ENCODE results near the gene EFCAB12.
A peak's percentile ranks its signal among the peaks of the same experiment; 100 is the strongest.
"Not testable (repeated sequence)": the region's sequence is repeated elsewhere in the genome, so short reads cannot be mapped to it uniquely, and the experiment has no call there.

Gene EFCAB12

DNA sequence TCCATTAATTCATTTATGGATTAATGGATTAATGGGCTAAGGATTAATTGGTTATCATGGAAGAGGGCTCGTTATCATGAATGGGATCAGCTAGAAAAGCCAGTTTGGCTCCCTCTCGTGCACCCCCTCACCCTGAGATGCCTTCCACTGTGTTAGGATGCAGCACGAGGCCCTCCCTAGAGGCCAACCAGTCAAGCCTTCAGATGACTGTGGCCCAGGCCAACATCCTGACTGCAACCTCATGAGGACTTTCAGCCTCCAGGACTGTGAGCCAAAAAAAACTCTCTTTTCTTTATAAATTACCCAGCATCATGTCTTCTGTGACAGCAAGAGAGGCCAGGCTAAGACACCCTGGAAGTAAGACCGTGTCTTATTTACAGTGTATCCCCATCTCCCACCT lies 9.0 kb downstream of the EFCAB12 start:
- no peak for DNase-seq (ENCODE audit: low read depth)

- no peak for DNase-seq (ENCODE audit: low read depth)
Observed at GRCh38 chr3:129418041-129418973, 10.1 kb downstream of the EFCAB12 start.

DNA sequence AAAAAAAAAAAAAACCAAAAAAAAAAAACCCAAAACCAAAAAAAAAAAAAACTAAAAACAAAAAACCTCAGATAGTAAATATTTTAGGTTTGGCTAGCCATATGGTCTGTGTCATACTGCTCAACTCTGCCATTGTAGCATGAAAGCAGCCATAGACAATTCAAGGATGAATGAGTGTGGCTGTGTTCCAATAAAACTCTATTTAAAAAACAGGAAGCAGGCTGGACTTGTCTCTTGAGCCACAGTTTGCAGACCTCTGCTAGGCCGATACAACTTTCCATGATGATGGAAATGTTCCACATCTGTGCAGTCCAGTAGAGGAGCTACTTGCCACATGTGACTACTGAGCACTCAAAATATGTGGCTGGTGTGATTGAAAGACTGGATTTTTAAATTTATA lies 11.1 kb downstream of the EFCAB12 start:
- DNase-seq (ENCODE audit: low read depth), result no peak

DNA sequence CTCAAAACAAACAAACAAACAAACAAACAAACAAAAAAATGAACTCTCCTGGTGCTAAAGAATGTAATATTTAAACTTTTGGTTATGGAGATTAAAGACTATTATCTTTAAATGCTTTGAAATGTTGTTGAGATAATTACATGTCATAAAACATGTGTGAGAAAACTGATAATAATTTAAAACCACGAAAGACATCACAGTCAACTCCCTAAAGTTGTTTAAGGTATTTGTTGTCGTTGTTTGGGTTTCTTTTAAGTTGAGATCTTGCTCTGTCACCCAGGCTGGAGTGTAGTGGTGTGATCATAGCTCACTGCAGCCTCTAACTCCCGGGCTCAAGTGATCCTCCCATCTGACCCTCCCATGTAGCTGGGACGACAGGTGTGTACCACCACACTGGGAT lies 12.0 kb downstream of the EFCAB12 start:
- no peak for DNase-seq (ENCODE audit: low read depth)

DNA sequence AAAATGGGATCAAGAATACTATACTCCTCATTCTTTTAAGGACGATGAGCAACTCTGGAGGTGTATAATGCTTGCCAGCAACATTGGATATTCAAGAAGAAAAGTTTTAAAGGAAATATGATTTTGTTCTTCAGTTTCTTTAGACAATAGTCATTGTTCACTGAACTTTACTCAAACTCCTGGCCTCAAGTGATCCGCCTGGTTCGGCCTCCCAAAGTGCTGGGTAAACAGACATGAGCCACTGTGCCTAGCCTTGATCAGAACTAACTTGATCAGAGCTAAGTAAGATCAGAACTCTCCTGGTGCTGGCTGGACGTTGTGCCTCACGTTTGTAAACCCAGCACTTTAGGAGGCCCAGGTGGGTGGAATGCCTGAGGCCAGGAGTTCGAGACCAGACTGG lies 12.6 kb downstream of the EFCAB12 start:
- no peak for DNase-seq (ENCODE audit: low read depth)

- no peak for DNase-seq (ENCODE audit: low read depth)
Observed at GRCh38 chr3:129415378-129415777, 13.1 kb downstream of the EFCAB12 start.

DNA sequence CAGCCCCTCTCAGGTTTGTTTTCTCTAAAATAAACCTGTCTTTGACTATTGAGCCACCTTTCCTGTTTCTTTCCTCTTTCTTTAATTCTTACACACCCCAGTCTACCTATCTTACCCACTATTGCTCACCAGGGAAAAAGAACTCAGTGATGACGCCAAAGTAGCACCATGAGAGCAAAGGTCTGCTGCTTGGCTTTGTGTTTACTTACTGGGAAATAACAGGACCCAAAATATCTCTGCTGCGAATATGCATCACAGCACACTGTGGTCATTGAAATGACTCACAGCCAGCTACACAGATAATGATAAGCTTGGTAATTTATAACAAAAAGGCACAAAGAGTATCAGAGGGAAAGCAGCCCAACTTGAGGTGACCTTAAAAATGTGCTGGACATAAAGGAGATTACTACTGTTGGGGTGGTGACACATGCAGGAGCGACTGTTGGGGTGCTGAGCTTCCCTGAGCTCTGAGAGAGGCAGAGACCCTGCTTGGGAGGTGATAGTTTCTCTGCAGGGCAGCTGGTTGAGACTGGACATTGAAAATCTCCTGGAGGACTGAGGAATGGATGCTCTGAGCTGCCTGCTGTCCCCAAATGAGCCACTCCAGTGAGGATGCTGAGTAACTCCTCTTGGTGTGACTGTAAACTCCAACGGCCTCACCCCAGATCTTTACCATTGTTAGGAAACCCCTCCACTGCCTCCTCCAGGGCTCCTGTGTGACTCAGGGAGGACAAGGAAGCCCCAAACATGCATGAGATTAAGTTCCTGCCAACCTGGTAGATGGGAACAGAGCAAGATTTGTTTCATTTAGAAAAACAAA lies 14.5 kb downstream of the EFCAB12 start:
- no peak for DNase-seq (ENCODE audit: low read depth)

DNA sequence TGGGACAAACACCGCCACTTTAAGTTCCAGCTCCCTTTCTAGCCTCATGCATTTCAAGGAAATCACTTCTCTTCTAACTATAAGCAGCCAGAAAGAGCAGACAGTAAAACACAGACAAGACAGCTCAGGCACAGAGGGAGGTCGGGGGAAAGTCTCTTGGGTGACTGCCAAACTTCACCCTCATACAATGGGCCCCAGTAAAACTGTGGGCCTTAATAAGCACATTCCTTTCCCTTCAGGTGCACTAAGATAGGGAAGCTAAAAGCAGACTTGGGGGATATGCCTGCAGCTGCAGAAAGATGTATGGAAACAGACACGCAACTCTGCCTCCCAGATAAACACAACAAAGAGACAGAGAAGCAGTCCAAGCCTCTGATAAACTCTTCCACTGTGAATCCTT lies 15.2 kb downstream of the EFCAB12 start:
- DNase-seq (ENCODE audit: low read depth), result not testable (repeated sequence)

DNA sequence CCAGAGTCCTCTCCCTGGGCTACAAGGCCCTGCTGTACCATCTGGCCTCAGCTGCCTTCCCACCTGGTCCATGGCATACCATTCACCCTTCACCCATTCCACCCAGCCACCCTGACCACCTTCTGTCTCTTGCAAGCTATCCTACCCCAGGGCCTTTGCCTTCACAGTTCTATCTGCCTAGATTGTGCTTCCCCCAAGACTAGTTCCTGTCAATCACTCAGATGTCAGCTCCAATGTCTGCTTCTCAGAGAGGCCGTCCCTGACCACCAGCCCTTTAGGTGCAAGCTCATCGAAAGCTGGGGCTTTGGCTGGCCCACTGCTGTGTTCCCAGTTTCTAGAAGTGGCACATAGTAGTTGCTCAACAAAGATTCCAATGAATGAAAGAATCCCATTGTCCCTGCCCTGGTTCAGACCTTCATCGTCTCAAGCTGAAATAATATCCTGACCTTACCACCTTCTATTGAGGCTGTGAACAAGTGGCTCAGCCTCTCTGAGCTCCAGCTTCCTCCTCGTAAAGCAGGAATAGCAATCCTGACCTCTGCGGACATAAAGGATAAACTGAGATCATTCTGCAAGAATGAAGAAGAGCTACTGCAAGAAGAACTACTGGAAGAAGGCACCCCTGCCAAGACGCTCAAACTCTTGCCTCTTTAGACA lies 15.8 kb downstream of the EFCAB12 start:
- no peak for DNase-seq (ENCODE audit: low read depth)

DNA sequence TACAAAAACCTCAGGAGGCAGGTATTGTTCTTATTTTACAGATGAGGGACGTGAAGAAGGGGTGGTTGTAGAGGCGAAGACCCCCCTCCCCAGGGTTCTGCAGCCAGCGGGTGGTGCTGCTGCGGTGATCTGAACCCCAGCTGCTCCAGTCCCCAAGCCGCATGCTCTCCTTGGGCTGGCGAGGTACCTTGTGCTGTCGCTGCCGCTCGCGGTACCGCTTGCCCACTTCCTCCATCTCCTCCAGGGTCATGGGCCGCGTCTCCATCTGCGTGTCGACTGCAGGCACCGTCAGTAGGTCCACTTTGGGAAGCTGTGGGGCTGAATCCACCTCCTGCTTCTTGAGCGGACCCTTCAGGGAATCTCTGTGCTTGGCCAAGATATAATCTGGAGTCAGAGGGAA lies 17.5 kb downstream of the EFCAB12 start:
- no peak for DNase-seq (ENCODE audit: low read depth)

GRCh38 chr3:129409541-129409940 lies 18.9 kb downstream of the EFCAB12 start:
- DNase-seq (ENCODE audit: low read depth), result no peak

DNA sequence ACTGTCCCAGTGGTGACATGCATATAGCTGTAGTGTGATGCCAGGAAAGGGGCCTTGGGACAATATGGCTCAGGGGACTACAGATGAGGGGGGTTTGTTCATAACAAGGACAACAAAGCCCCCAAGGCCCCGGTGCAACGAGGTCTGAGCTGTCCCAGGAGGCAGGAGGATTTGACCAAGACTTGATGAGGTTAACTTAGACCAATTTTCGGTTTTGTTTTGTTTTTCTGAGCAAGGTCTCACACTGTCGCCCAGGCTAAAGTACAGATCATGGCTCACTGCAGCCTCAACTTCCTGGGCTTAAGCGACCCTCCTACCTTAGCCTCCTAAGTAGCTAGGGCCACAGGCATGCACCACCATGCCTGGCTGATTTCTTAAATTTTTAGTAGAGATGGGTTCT lies 23.8 kb downstream of the EFCAB12 start:
- no peak for DNase-seq (ENCODE audit: low read depth)

DNA sequence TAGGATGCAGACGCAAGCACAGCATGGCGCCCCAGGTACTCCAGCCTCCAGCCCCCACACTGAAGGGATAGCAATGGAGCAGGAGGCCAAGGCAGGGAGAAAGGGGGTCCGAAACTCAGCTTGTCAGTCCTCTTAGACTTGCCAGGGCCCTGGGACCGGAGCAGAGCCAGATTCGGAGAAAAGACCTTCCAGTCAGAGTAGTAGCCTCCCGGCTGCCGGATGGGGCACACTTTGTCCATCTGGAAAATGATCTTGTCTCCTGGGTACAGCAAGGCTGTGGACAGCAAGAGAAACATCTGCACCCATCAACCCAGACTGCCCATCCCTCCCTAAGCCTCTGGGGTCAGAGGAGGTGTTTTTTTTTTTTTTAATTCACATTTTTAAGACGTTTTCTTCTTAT lies 24.3 kb downstream of the EFCAB12 start:
- DNase-seq (ENCODE audit: low read depth), result no peak

- no peak for DNase-seq (ENCODE audit: low read depth)
Observed at GRCh38 chr3:129403450-129403849, 25.0 kb downstream of the EFCAB12 start.

- no peak for DNase-seq (ENCODE audit: low read depth)
Observed at GRCh38 chr3:129402616-129403015, 25.8 kb downstream of the EFCAB12 start.

DNA sequence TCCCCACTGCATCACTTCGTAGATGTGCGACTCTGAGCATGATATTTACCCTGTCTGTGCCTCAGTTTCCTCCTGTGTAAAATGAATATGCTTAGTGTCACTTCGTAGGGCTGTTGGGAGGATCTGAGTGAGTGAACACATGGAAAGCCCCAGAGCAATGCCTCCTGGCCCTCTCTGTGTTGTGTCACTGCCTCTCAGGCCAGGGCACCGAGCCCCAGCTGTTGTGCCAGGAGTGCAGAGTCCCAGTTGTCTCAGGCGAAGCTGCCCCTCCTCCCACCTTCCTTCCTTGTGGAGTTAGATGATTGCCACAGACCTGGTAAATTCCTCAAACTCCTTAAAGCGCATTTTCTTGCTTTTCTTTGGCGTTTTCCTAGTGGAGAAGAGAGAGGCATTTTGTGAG lies 26.2 kb downstream of the EFCAB12 start:
- no peak for DNase-seq (ENCODE audit: low read depth)

- no peak for DNase-seq (ENCODE audit: low read depth)
Observed at GRCh38 chr3:129399895-129400357, 28.5 kb downstream of the EFCAB12 start.

DNA sequence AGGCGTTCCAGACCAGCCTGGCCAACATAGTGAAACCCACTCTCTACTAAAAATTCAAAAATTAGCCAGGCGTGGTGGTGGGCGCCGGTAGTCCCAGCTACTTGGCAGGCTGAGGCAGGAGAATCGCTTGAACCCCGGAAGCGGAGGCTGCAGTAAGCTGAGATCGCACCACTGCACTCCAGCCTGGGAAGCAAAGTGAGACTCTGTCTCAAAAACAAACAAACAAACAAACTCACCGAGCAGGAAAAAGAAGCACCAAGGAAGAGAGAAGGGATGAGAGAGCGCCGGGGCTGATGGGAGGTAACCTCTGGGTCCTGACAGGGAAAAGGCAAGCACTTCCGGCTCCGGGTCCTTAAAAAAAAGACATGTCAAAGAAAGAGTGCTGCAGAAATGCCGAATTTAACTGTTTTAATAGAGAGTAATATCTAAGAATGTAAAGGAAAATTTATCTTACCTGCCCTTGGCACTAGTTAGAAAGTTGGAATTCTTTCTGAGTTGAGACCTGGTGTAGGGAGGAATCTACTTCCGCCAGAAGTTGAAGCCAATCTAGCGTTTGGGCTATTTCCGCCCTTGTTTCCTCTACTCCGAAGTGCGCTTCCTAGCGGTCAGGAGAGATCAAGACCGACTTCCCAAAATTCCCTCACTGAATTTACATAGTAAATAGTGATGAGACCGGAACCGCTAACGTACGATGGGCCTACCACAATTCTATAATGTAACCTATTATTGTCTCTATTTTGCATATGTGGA lies 29.1 kb downstream of the EFCAB12 start:
- DNase-seq (ENCODE audit: low read depth), result peak; percentile 57

- no peak for DNase-seq (ENCODE audit: low read depth)
Observed at GRCh38 chr3:129398803-129399144, 29.7 kb downstream of the EFCAB12 start.

DNA sequence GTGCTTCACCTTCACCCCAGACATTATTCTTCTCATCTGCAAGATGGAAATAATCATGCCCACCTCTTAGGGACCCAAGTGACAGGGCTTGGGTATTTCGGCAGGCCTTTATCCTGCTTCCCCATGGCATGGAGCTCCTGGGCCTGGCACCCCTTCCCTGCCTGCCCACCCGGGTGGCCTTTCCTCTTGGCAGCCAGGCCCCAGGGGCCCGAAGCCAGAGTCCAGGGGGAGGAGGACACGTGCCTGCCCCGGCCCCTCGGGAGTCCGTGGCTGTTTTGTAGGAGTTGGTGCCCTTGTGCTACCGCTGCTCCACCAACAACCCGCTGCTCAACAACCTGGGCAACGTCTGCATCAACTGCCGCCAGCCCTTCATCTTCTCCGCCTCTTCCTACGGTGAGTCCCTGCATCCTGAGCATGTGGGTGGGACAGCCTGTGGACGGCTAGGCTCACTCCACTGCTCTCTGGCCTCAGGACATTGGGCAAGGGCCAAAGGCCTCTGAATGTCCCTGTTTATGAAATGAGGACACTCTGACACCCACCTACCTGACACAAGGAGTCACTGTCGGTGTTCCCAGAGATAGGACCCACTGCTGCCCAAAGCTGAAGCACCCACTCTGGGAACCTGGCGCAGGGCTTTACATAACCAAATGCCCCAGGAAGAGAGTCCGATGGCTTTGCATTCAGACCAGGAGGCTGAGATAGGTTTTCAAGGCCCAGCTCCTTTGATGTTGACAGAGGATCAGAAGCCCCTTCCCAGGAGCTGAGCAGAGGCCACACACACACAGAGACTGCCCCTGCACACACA lies 34.5 kb downstream of the EFCAB12 start:
- not testable (repeated sequence) for DNase-seq (ENCODE audit: low read depth)

GRCh38 chr3:129393271-129393670 lies 35.2 kb downstream of the EFCAB12 start:
- DNase-seq (ENCODE audit: low read depth), result no peak

All from activated gamma-delta T cell treated with anti-CD3 and anti-CD28 coated beads, Interleukin-2, amount 50 U/mL, for 16 hours (primary cell).